Activated CD8-positive, alpha-beta memory T cell treated with anti-CD3 and anti-CD28 coated beads, Interleukin-2, amount 50 U/mL, for 1 hour (primary cell): ENCODE data around the gene TM2D1.
"Not testable (repeated sequence)": the region's sequence is repeated elsewhere in the genome, so short reads cannot be mapped to it uniquely, and the experiment has no call there.

Experiments
- DNase-seq: peaks from one replicate; pipeline ENCODE4 v3.0.0-alpha.2; 2020; ENCODE audit errors: extremely low read depth

TM2D1 gene

DNA sequence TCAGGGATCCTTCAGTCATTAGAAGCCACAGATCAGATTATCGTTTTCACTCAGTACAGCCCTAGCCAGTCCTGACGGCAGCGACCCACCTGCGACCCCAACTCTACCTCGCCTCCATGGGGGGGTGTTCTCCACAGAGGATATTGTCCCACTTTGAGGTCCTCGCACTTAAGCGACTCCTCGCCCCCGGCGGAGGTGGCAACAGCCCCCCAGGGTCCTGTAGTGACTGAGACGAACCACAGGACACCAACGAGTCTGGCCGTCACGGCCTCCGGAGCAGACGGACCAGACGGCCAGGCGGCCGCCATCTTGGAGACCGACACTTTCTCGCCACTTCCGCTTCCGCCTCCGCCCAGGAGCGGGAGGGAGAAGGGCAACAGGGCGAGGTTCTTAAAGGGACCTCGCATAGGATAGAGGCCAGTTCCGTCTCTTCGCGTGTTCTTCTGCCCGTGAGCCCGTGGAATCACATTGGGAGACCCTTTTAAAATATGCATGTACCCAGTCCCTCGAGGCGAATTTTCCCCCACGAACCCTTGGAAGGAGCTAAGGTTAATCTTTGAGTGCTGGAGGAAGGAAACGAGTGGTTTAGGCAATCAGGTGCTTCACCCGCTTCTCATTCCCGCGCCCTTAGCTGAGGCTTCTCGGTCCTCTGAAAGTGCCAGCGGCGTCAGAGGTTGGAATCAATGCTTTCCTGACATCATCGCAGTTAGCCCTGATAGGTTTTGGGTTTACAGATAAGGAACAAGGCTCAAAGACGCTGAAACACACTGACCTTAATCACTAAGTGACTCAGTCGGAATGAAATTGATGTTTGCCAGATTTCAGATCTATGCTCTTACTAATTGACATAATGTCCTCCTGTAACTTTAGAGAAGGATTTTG lies at the start of gene TM2D1:
Gene TM2D1 (minus strand): TSS at position 329 of the 882 bp plus-strand sequence. CDS start 21 bp downstream, at position 308.
- peak; percentile 36 for DNase-seq

DNA sequence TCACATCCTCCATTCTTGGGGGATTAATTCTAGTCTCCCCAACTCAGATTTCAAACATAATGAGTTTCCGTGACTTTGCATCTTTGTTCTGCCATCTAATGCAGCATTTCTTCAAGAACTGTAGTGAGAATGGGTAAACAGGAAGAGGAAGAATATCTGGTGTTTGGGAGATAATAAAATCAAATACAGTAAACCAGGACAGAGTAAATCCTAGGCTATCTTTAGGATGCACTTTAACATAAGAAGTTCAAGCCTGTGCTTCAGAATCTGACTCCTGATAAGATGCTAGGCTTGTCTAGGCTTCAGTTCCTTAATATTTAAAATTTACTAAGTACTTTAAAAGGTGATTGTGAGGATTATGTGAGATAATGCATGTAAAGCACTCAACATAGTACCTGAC lies 45.2 kb upstream of the TM2D1 start:
- DNase-seq = no peak

DNA sequence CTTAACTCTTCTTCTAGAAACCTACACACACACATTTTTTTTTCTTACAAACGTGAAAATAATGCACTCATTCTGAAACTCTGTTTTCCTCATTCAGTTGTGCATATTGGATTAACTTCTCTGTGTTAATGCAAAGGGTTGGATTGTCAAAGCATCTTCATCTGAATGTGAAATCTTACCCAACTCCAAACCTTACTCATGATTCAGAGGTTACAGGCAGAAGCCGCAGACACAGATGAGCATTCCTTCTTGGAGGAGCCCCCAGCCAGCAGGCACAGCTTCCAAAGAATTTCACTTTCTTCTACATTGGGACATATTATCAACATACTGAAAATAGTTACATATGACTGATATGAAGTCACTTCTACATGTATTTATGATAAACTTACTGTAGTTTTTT lies 33.0 kb upstream of the TM2D1 start:
- no peak for DNase-seq

DNA sequence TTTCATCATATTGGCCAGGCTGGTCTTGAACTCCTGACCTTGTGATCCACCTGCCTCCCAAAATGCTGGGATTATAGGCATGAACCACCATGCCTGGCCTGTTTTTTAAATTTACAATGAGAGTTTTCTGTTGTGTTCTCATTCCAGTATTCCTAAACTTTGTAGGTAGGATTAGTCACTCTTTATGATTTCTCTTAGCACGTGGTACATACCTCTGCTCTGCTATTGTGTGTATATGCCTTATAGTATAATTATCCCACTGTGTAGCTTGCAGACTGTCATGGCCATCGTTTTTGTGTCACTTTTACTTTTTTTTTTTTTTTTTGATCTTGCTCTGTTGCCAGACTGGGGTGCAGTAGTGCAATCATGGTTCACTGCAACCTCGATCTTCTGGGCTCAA lies 31.8 kb upstream of the TM2D1 start:
- DNase-seq = no peak

DNA sequence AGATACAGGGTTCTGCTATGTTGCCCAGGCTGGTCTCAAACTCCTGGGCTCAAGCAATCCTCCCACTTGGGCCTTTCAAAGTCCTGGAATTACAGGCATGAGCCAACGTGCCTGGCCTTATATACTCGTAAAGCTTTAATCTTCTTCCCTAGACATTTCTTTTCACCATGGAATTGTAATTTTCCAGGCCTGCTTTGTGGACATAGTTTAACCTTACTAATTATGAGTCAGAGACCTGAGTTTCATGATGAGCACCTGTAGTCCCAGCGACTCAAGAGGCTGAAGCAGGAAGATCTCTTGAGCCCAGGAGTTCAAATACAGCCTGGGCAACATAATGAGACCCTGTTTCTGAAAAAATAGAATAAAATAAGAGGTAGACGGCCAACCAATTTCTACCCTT lies 29.6 kb upstream of the TM2D1 start:
- DNase-seq = no peak

DNA sequence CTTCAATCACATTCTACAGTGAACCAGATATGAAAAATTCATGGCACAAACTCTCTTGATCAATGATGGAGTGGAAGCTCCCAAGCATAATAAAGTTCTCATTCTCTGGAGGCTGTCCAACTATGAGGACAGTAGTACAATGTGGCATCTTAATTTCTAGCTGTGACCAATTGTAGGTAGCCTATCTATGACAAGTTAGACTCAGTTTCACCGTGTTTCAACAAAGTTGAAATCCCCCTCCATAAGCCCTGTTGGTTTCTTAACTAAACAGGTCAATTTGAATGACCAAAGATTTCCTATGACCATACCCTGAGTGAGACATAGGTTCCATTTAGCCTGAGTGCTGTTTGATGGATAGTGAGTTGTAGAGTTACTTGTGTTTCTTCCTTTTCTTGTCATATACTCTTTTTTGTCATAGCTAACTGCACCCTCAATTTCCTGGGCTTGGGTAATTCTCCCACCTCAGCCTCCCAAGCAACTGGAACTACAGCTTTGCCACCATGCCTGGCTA lies 29.1 kb upstream of the TM2D1 start:
- DNase-seq = no peak

DNA sequence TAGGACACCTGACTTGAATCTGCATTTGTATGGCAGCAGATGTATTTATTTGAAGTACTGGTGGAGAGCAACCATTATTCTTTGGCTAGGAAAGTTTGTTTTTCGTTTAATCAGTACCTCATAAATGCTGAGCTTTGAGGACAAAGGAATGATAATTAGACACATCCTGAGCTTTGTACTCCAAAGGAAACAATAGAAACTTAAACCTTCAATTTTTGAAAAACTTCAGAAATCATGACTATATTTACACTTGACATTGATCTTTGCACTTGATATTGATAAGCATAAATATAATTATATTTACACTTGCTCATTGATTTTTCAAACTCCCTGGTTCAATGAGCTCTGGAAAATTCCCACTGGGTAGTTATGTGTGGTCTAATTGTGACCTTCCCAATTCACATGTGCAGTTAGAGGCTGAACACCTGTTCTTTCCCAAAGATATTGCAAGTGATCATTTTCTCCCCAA lies 28.0 kb upstream of the TM2D1 start:
- no peak for DNase-seq

DNA sequence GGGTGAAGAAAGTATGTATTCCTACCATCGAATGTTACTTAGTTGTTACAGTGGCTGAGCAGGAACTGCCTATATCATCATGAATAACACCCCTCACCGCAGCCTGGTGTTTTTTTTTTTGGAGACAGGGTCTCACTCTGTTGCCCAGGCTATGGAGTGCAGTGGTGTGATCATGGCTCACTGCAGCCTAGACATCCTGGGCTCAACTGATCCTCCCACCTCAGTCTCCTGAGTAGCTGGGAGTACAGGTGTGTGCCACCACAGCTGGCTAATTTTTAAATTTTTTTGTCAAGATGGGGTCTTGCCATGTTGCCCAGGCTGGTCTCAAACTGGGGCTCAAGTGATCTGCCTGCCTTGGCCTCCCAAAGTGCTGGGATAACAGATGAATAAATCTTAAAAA lies 24.6 kb upstream of the TM2D1 start:
- DNase-seq = no peak

DNA sequence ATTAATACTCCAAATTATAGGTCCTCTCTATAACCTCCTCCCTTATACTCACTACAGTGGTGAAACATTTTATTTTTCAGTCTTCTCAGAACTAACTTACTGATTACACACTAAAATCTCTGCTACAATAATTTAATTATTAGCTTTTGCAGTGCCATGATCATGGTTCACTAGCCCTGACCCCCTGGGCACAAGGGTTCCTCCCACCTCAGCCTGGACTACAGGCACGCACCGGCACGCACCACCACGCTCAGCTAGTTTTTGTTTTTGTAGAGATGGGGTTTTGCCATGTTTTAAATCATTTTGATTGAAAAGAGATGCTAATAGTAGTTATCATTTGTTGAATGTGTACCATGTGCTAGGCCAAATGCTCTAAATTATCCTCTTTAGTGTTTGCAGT lies 23.6 kb upstream of the TM2D1 start:
- no peak for DNase-seq

DNA sequence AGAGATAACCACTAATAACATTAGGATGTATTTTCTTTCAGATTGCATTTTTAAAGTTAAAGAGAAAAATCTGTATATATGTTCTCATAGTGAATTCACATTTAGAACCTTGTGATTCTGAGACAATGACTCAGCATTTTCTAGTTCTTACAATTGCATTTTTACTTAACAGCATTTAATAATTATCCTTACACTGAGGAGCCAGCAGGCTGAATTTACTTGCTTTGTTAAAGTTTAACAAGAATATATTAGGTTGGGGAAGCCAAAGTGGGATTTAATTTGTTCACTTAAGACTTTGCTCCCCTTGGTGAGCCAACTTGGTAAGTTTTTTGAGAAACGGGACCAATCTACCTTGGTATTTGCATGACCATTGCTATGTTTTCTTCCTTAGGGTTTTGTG lies 21.9 kb upstream of the TM2D1 start:
- DNase-seq = no peak

DNA sequence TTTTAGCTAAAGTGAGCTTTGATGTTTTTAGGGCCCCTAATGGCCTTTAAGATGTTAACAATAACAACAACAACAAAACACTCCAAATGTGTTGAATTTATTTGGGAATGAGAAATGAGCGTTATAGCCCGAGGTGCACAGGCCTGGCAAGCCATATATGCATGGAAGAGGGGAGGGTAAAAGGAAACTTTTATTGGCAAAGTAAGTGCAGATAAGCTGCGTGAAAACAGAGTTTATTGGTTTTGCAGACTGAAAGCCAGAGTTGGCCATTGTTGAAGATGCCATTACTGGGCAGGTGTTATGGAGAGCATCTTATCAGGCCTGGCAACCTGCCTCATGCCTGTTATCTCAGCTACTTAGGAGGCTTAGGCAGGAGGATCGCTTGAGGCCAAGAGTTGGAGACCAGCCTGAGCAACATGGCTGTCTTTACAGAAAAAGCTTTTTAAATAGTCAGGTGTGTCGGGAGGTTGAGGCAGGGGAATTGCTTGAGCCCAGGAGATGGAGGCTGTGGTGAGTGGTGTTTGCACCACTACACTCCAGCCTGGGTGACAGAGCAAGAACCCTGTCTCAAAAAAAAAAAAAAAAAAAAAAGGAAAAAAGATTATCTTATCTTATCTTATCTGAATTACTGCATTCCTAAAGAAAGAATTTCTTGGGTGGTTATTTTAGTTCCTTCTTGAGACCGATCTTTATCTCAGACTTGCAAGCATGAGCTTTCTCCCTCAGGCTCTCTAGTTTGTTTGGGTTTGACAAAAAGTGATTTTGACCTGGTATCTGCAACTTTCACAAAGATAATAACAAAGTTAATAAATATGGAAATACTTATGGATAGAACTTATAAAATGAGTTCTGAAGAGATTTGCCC lies 19.0 kb upstream of the TM2D1 start:
- no peak for DNase-seq

DNA sequence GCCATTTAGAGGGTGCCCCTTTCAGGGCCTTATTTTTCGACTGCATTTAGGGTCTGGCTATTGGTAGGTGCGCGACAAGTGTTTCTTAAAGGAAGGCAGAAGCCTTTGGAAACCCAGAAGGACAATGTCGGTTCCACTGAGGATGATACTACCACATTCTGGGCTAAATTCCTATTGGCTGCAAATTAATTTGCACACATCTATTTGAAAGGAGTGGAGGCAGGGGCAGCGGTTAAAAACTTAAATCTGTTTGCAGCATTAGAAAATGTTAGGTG lies 18.4 kb upstream of the TM2D1 start:
- DNase-seq = no peak

DNA sequence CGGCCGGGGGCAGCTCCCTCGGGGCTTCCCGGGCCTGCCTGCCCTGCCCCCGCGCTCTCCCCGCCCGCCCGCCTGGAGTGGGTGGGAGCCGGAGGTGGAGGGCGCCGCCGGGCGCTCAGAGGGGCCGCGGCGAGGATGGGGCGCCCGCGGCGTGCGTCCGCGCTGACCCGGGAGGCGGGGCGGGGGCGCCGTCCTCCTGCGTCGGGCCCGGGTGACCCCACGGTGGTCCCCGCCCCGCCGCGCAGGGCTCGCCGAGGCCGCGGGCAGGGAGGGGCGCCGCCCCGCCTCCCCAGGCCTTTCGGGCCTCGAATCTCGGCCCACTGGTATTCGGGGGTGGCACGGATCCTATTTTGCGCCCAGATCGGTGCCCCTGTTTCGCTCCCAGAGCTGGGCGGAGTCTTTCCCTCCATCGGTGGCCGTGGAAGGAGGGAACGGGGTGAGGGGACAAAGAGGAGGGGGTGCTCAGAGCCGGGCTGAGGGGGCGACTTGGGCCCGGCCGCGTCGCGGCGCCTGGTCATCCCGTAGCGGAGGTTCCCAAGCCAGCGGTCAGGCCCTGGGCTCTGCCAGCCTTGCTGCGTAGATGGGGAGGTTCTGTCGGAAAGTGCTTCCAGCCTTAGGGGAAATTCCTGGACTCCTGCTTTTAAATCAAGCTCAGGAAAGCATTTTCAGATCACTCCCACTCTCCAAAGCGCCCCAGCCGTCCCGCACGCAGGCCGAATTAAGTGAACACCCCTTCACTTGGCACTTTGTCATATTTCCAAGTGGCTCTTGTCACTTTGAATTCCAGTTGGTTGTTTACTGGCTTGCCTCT lies 17.9 kb upstream of the TM2D1 start:
- DNase-seq = no peak

DNA sequence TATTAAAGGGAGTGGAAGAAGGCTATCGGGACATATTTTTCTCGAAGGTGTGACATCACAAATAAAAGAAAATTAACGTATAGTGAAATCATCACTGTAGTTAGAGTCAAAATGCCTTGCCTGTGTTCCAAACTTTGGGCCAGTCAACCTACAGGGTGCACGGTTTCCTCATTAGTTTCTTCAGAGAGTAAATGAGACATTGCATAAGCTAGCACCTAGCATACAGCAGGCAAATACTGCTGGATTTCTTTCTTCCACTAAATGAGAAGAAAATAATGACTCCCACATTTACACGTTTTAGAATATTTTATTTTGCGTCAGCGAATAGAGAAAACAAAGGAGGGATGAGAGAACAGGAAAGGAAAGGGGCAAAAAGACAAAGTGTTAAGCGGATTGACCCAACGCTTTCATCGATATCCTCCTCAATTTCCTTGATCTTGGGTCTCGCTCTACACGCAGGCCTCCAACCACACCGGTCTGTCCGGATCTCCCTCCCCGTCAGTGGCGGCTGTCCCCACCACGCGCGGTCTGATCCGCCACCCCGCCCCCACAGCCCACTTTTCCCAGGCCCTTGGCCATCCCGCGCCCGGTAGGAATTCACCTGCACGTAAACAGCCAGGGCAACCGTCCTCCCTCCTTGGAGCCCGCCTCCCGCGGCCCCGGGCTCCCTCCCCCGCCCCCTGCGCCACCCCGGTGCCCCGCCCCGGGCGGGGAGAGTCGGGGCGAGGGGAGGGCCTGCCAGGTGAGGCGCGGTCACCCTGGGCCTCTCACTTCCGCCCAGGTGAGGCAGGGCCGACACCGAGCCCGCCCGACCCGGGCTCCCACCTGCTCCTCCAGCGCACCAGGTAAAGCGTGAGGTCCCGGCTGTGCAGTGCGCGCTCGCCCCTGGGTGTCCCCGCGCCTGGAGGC lies 17.0 kb upstream of the TM2D1 start, which contains the start of gene PATJ:
Gene PATJ (plus strand): TSS at position 770 of the 909 bp plus-strand sequence. CDS start 20,413 bp downstream, outside the sequence.
- DNase-seq = no peak

DNA sequence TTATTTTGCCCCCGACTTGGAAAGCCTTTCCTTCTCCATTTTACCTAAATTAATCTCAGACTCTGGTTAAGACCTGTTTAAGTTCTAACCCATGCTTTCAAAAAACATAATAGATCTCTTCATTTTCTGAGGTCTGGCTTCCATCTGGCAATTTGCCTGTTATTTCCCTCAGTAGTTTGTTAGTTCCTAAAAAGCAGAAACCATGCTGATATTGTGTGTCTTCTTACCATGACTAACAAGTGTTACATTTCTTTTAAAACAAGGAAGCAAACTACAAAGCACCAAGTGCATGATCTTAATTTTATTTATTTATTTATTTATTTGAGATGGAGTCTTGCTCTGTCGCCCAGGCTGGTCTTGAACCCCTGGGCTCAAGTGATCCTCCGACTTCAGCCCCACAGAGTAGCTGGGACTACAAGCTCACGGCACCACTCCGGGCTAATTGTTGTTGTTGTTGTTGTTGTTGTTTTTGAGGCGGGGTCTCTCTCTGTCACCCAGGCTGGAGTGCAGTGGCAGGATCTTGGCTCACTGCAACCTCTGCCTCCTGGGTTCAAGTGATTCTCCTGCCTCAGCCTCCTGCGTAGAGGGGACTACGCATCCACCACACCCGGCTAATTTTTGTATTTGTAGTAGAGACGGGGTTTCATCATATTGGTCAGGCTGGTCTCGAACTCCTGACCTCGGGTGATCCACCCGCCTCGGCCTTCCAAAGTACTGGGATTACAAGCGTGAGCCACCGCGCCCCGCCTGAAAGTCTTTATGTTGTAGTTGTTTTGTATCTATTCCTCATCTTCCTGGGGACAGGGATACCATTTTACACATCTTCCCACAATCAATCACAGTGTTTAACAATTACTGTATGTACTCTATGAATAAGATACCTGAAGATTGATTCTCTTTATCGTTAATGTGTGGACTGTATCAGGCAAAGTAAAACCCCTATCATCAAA lies 16.1 kb upstream of the TM2D1 start:
- no peak for DNase-seq

DNA sequence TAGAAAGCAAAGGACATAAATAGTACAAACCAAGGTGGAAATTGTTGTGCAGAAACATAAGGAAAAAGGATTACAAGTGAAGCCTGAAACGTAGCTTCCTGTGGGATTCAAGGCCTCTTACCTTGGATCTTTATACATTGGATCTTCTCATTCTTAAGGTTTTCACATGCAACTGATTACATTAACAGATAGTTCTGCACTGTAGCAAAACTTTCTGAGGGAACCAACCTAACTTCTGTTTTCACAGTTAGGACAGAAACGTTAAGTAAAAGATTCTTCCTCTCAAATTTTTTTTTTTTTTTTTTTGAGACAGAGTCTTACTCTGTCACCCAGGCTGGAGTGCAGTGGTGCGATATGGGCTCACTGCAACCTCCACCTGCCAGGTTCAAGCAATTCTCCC lies 7.8 kb upstream of the TM2D1 start:
- DNase-seq = no peak

DNA sequence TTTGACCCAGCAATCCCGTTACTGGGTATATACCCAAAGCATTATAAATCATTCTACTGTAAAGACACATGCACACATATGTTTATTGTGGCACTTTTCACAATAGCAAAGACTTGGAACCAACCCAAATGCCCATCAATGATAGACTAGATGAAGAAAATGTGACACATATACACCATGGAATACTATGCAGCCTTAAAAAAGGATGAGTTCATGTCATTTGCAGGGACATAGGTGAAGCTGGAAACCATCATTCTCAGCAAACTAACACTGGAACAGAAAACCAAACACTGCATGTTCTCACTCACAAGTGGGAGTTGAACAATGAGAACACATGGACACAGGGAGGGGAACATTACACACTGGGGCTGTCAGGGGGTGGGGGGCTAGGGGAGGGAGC lies 5.7 kb upstream of the TM2D1 start:
- not testable (repeated sequence) for DNase-seq

DNA sequence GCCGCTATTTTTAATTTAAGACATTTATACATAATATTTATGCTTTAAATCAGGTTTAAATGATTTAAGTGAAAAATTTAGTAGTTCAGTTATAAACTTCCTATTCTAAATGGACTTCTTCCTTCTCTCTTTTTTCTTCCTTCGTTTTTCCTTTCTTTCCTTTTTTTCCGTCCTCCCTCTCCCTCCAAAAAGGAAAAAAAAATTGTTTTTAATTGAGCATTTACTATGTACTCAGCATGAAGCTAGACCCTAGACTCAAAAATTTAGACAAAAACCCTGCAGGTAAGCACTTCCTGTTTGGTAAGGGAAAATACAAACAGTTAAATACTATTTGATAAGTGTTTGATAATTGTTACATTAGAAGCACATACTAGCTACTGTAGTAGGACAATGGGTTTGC lies 2.6 kb upstream of the TM2D1 start:
- no peak for DNase-seq

DNA sequence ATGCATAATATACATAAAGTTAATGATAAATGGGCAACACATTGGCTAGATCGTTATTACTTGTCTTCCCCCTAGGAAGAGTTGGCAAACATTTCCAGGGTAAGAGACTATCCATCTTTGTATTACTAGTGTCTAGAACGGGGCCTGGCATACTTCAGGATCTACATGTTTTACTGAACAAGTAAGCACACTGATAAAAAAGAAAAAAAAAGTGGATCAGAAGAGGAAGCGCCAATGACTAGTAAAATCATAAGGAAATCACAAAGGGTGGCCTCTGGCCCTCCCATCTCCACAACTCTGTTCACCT lies 482 bp downstream of the TM2D1 start:
- no peak for DNase-seq
